ENCODE data around the gene KCMF1. TPM values are rescaled to one million over a fixed set of nuclear protein-coding genes. Genes with fewer than 3 reads are reported as not detected.

KCMF1 gene
- total RNA-seq, 1 donor from 2014 or later: 105 TPM

DNA sequence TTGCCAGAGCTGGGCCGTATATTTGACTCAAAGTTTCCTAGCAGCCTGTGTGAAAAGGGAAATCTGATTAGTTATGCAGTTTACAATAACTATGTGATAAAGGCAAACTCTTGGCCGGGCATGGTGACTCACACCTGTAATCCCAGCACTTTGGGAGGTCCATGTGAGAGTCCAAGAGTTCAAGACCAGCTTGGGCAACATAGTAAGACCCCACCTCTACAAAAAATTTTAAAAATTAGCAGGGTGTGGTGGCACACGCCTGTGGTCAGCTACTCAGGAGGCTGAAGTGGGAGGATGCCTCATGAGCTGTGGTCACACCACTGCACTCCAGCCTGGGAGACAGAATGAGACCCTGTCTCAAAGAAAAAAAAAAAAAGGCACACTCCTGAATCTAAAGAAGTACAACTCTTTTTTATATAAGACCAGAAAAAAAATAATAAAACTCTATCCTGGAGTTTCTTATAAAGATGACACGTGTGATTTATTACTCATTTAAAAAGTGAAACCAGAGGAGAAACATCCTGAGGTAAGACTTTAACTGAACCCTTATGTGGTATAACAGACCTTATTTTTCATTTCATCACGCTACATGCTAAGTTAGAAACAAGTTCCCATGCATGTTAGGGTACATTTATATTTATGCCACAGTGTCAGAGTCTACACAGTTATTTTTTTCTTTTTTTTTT, 32.6 kb upstream of the KCMF1 start:
- Histone ChIP-seq H3K4me3 (ENCODE audit: insufficient read depth, low read depth, low read length) (no peak overlapping the region), H3K27ac (ENCODE audit: low read depth, low read length) (no peak overlapping the region), H3K9me3 (ENCODE audit: insufficient read depth, low read depth, low read length) (no peaks in the 10 kb centered on the region), H3K4me1 (ENCODE audit: insufficient read depth, low read length) (no peaks in the 10 kb centered on the region), H3K79me2 (ENCODE audit: insufficient read depth, low read length) (no peaks in the 10 kb centered on the region), H3K9ac (ENCODE audit: low read length) (no peak overlapping the region), H3K27me3 (ENCODE audit: insufficient read depth, low read length) (no peaks in the 10 kb centered on the region), H3K36me3 (ENCODE audit: insufficient read depth, low read length) (no peaks in the 10 kb centered on the region), H3K4me2 (ENCODE audit: low read length) (no peak overlapping the region), H2AFZ (ENCODE audit: low read depth, low read length) (no peak overlapping the region), H4K20me1 (ENCODE audit: insufficient read depth, low read length) (no peaks in the 10 kb centered on the region)
- no peak overlapping the region for H3K27ac Mint-ChIP-seq (ENCODE audit: unreplicated experiment)
- peaks cover 5% of the 10 kb centered on the region for H3K4me1 Mint-ChIP-seq (ENCODE audit: low read depth, unreplicated experiment)
- H3K9me3 Mint-ChIP-seq (ENCODE audit: unreplicated experiment): no peaks in the 10 kb centered on the region
- no peak overlapping the region for H3K4me3 Mint-ChIP-seq (ENCODE audit: unreplicated experiment)
- H3K36me3 Mint-ChIP-seq (ENCODE audit: low read depth, unreplicated experiment): no peaks in the 10 kb centered on the region
- no peak for TF ChIP-seq EZH2 (IDR thresholded peaks at IDR 0.05; ENCODE audit: insufficient read depth, low read length)
- TF ChIP-seq, protein P1, sequence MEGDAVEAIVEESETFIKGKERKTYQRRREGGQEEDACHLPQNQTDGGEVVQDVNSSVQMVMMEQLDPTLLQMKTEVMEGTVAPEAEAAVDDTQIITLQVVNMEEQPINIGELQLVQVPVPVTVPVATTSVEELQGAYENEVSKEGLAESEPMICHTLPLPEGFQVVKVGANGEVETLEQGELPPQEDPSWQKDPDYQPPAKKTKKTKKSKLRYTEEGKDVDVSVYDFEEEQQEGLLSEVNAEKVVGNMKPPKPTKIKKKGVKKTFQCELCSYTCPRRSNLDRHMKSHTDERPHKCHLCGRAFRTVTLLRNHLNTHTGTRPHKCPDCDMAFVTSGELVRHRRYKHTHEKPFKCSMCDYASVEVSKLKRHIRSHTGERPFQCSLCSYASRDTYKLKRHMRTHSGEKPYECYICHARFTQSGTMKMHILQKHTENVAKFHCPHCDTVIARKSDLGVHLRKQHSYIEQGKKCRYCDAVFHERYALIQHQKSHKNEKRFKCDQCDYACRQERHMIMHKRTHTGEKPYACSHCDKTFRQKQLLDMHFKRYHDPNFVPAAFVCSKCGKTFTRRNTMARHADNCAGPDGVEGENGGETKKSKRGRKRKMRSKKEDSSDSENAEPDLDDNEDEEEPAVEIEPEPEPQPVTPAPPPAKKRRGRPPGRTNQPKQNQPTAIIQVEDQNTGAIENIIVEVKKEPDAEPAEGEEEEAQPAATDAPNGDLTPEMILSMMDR (IDR thresholded peaks at IDR 0.05; ENCODE audit: insufficient read depth, low read depth, low read length): no peak
- FAIRE-seq (no peak), DNase-seq (ENCODE audit: low read depth) (peak; percentile 55)
- no peaks in the 10 kb centered on the region for H3K27me3 Mint-ChIP-seq (ENCODE audit: low read depth, unreplicated experiment)

DNA sequence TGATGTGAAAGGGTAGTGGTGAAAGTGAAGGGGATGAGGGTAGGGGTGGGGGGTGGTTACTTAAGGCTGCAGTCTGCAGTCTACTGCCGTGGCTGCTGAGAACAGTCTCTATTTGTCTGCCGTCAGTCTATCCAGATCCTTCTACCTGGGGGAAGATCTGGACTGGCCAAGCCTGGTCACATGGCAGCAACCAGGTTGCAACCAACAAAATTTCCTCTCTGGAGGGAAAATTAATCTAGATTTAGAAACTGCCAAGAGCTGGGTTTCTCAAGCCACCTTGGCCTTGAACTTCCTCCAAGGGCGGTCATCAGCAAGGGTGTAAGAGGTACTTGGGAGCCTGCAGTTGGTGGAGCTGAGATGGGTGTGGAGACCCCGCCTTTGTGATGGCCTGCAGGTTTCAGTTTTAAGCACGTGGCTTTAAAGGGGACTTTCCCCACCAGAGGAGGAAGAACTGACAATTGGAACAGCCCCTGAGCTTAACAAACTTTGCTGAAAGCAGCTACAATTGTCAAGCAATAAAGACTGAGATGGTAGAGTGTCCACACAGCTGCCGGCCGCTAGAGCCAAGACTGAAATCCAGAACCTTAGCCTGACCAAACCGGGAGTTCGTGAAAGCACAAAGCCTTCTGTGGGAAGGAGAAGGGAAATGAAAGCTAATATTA, 31.4 kb upstream of the KCMF1 start:
- no peak overlapping the region for H3K27ac Mint-ChIP-seq (ENCODE audit: unreplicated experiment)
- no peak overlapping the region for H3K4me2 ChIP-seq (ENCODE audit: low read length)

More for the DNA sequence above, 31.4 kb upstream of the KCMF1 start:
- Histone ChIP-seq H3K36me3 (ENCODE audit: insufficient read depth, low read length) (no peaks in the 10 kb centered on the region), H3K4me3 (ENCODE audit: insufficient read depth, low read depth, low read length) (no peak overlapping the region), H3K4me1 (ENCODE audit: insufficient read depth, low read length) (no peaks in the 10 kb centered on the region), H4K20me1 (ENCODE audit: insufficient read depth, low read length) (no peaks in the 10 kb centered on the region), H3K9ac (ENCODE audit: low read length) (no peak overlapping the region), H3K27me3 (ENCODE audit: insufficient read depth, low read length) (no peaks in the 10 kb centered on the region), H2AFZ (ENCODE audit: low read depth, low read length) (no peak overlapping the region), H3K27ac (ENCODE audit: low read depth, low read length) (no peak overlapping the region), H3K79me2 (ENCODE audit: insufficient read depth, low read length) (no peaks in the 10 kb centered on the region), H3K9me3 (ENCODE audit: insufficient read depth, low read depth, low read length) (no peaks in the 10 kb centered on the region)
- DNase-seq (ENCODE audit: low read depth) (no peak), FAIRE-seq (no peak)
- TF ChIP-seq EZH2 (IDR thresholded peaks at IDR 0.05; ENCODE audit: insufficient read depth, low read length): no peak
- TF ChIP-seq, protein P1 (IDR thresholded peaks at IDR 0.05; ENCODE audit: insufficient read depth, low read depth, low read length): no peak
- H3K27me3 Mint-ChIP-seq (ENCODE audit: low read depth, unreplicated experiment): no peaks in the 10 kb centered on the region
- no peak overlapping the region for H3K4me3 Mint-ChIP-seq (ENCODE audit: unreplicated experiment)
- H3K4me1 Mint-ChIP-seq (ENCODE audit: low read depth, unreplicated experiment): peaks cover 5% of the 10 kb centered on the region
- H3K36me3 Mint-ChIP-seq (ENCODE audit: low read depth, unreplicated experiment): no peaks in the 10 kb centered on the region
- no peaks in the 10 kb centered on the region for H3K9me3 Mint-ChIP-seq (ENCODE audit: unreplicated experiment)
